Measurements from ENCODE around the gene ERC2. TPM values are rescaled to one million over a fixed set of nuclear protein-coding genes. Genes with fewer than 3 reads are reported as not detected.

ERC2 gene
- total and polyA plus RNA-seq, 2 of the 8 experiments (the other 6 are each of a cell fraction or from before 2014, with no cell fraction given): 16.4 to 22.8 TPM

DNA sequence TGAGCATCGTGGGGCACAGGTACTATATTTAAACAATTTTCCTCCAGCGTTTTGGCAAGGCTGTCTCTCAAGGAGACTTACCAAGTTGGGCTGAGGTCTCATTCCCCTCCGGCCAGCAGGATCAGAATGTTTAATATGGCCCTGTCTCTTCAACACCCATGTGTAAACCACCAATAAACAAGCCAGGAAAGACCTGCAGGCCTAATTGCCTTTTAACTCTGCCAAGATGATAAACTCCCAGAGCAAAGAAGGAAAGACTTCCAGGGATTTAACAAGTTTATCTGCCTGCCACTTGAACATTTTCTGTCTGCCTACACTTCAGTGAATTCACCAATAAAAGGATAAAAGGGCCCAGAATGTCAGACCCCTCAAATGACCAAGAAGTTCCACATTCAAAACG, 850.9 kb downstream of the ERC2 start:
- no peak overlapping the region for H3K9ac ChIP-seq (replicated peaks in 1 of 4; ENCODE audit: extremely low read depth in 1 of 4, low read depth in 3 of 4, low read length in 3 of 4)
- H3K4me3 ChIP-seq (ENCODE audit: extremely low read depth in 1 of 4, insufficient read depth in 2 of 4, low read depth in 3 of 4, low read length in 4 of 4): no peak overlapping the region
- peaks cover 0 to 21% (median 9%) of the 10 kb centered on the region in 4 experiments; a peak in 4 of 7 replicates for H3K4me1 ChIP-seq (replicated peaks in 1 of 4; ENCODE audit: control insufficient read depth in 3 of 4, insufficient read depth in 4 of 4, low read length in 3 of 4)
- no peak overlapping the region for H4K8ac ChIP-seq (ENCODE audit: extremely low read depth, insufficient read depth, low read length)
- no peak overlapping the region for H3K4me2 ChIP-seq (ENCODE audit: insufficient read depth in 1 of 2, low read depth in 2 of 2, low read length in 2 of 2)
- ChIA-PET POLR2A (ENCODE audit: partially characterized antibody) (interaction anchor here (1.5 kb wide), 1 partner anchor 10 kb away, joined by 3 read pairs; no protein-coding TSS in a partner anchor), CTCF (ENCODE audit: partially characterized antibody) (interaction anchor here (1.0 to 11.5 kb wide), 2 partner anchors 14 to 129 kb away, joined by 3 to 66 read pairs; no protein-coding TSS in a partner anchor)
- WGBS, 2 experiments (ENCODE audit: extremely low coverage in 1 of 2, insufficient coverage in 1 of 2, insufficient read length in 1 of 2, insufficient replicate concordance in 2 of 2, low coverage in 1 of 2, low lambda C conversion rate in 2 of 2, missing lambda C conversion rate in 1 of 2): 78% methylated on average over 4 of the region's 4 CpGs; no CpG with 5 or more reads in 1 of the 2 experiments
- no peaks in the 10 kb centered on the region for H3K9me3 ChIP-seq (ENCODE audit: insufficient read depth in 2 of 2, low read depth in 1 of 2, low read length in 1 of 2)
- no peak overlapping the region for H2BK15ac ChIP-seq (ENCODE audit: low read length)
- no peak overlapping the region for H3K4ac ChIP-seq (replicated peaks; ENCODE audit: insufficient read length, low read depth, low read length)
- H3K36me3 ChIP-seq (ENCODE audit: control insufficient read depth in 2 of 4, insufficient read depth in 4 of 4, low read length in 3 of 4): no peaks in the 10 kb centered on the region
- H2AK5ac ChIP-seq (ENCODE audit: low read depth, low read length): no peak overlapping the region
- TF ChIP-seq HDAC6 (IDR thresholded peaks at IDR 0.05; ENCODE audit: low read depth, low read length): no peak
- TF ChIP-seq SAP30 (IDR thresholded peaks at IDR 0.05; ENCODE audit: insufficient read depth, insufficient replicate concordance, low read length): no peak
- H2BK5ac ChIP-seq (ENCODE audit: low read depth, low read length): no peak overlapping the region; the same call in 1 of the 2 replicates
- H2AFZ ChIP-seq (ENCODE audit: low read length): no peak overlapping the region
- H3K56ac ChIP-seq (replicated peaks; ENCODE audit: insufficient read length, low read depth, low read length): no peak overlapping the region
- FAIRE-seq (no peak), DNase-seq (ENCODE audit: low read depth in 1 of 2, low spot score in 2 of 2) (no peak)
- H3K79me2 ChIP-seq (ENCODE audit: control insufficient read depth in 1 of 2, insufficient read depth in 2 of 2, low read length in 2 of 2): no peaks in the 10 kb centered on the region
- H4K5ac ChIP-seq (ENCODE audit: insufficient read length, low read depth, low read length): no peak overlapping the region
- no peaks in the 10 kb centered on the region for H3K79me1 ChIP-seq (ENCODE audit: low read depth, low read length)
- no peak overlapping the region for H3K14ac ChIP-seq (ENCODE audit: insufficient read length)
- H4K20me1 ChIP-seq (replicated peaks in 1 of 2; ENCODE audit: control insufficient read depth in 1 of 2, insufficient read depth in 2 of 2, low read length in 2 of 2): no peaks in the 10 kb centered on the region
- H4K91ac ChIP-seq (replicated peaks; ENCODE audit: insufficient read length, low read length): no peak overlapping the region
- no peak overlapping the region; the same call in 1 of the 2 replicates for H3K18ac ChIP-seq (ENCODE audit: extremely low read depth, low read length)
- H2BK12ac ChIP-seq (ENCODE audit: low read depth, low read length): peak overlapping the region; percentile 51; the same call in 1 of the 2 replicates
- no peak overlapping the region for H3K23ac ChIP-seq (ENCODE audit: insufficient read length)
- H3K27ac ChIP-seq (ENCODE audit: low read depth, low read length): no peak overlapping the region
- peak overlapping the region; percentile 80; the same call in 1 of the 2 replicates for H2BK20ac ChIP-seq (ENCODE audit: low read length)
- H3K27me3 ChIP-seq (replicated peaks in 1 of 4; ENCODE audit: control insufficient read depth in 3 of 4, extremely low read depth in 1 of 4, insufficient read depth in 3 of 4, low read length in 3 of 4): no peaks in the 10 kb centered on the region
- no peak overlapping the region for H2BK120ac ChIP-seq (replicated peaks; ENCODE audit: low read depth, low read length)
- no peaks in the 10 kb centered on the region for H3K23me2 ChIP-seq (ENCODE audit: low read depth, low read length)

Measured in H1 (cell line).